K562 (cell line): ENCODE data around the gene RPL10A. TPM values are rescaled to one million over a fixed set of nuclear protein-coding genes. Genes with fewer than 3 reads are reported as not detected.

Experiments used
- CREM ChIP-seq: IDR thresholded peaks from 2 replicates; pipeline ENCODE4 v1.6.1; 2014; ENCODE audit warnings: antibody characterized with exemption, low read depth
- FOS ChIP-seq: IDR thresholded peaks from 3 replicates; pipeline ENCODE4 v1.6.1; 2011; ENCODE audit not compliant: insufficient read length; ENCODE audit errors: extremely low read depth
- HNRNPL ChIP-seq: fragments of 200-400 bp; formaldehyde crosslinking; IDR thresholded peaks from 2 replicates; pipeline ENCODE4 v1.6.1; 2017; ENCODE audit warnings: low read depth, mild to moderate bottlenecking, low read length
- KAT8 ChIP-seq: fragments of 450-650 bp; IDR thresholded peaks from 2 replicates; pipeline ENCODE4 v1.6.1; 2016; ENCODE audit warnings: low read depth, mild to moderate bottlenecking
- MYC ChIP-seq, 2 experiments: fragments of 250-450 bp in 1 of 2; sonication (Bioruptor Pico) in 1 of 2; IDR thresholded peaks; 2 replicates each; pipeline versions ENCODE4 v1.5.1 to v1.6.1; 2012 to 2021; ENCODE audit warnings: low read depth in 2 of 2, borderline replicate concordance in 1 of 2, improper control_type of control experiment in 1 of 2, low read length in 1 of 2, mild to moderate bottlenecking in 1 of 2, moderate library complexity in 1 of 2
- PML ChIP-seq: IDR thresholded peaks from 2 replicates; pipeline ENCODE4 v1.6.1; 2012; ENCODE audit warnings: low read length, inconsistent platforms
- RBBP5 ChIP-seq: fragments of 200-600 bp; sonication (generic); IDR thresholded peaks from 2 replicates; pipeline ENCODE4 v1.6.1; 2012; ENCODE audit warnings: borderline replicate concordance, mild to moderate bottlenecking, low read length, control low read depth, inconsistent platforms; ENCODE audit not compliant: insufficient read depth, poor library complexity, severe bottlenecking
- ZNF197 ChIP-seq: fragments of 200-800 bp; sonication (Bioruptor generic); IDR thresholded peaks from 2 replicates; pipeline ENCODE4 v1.6.1; 2016; ENCODE audit warnings: low read depth, missing genetic modification characterization, missing compliant biosample characterization
- ZNF347 ChIP-seq: fragments of 450-650 bp; formaldehyde crosslinking; IDR thresholded peaks from 2 replicates; pipeline ENCODE4 v1.4.0; 2020; ENCODE audit warnings: low read depth, mild to moderate bottlenecking, moderate library complexity
- polyA plus RNA-seq, 8 experiments: library from polyadenylated mRNA; depleted of rRNA in 4 of 8; stranded (reverse) in 5 of 8; unstranded in 3 of 8; fragments of >200 nt; fragmentation: Nextera tagmentation in 2 of 8; fragmentation: Illumina TruSeq in 1 of 8; extraction: Ambion mirVana in 2 of 8; extraction: Trizol in 1 of 8; gene quantifications; 2 replicates each; pipeline versions ENCODE4 v1.2.1 to v1.2.3, GENCODE V29; 2011 to 2014; ENCODE audit warnings: inconsistent platforms in 1 of 8, missing spikeins in 1 of 8
- total RNA-seq, 7 experiments: library from RNA; depleted of rRNA in 6 of 7; stranded (reverse); fragments of >200 nt in 6 of 7; fragmentation: Illumina TruSeq in 2 of 7; extraction: Trizol in 2 of 7; gene quantifications; 2 replicates each; pipeline versions ENCODE4 v1.2.1 to v1.2.3, GENCODE V29; 2011 to 2021; ENCODE audit warnings: low replicate concordance in 1 of 7
- TF ChIP-seq, protein P1 (sequence below), 2 experiments: IDR thresholded peaks; 2 replicates each; pipeline ENCODE4 v1.6.1; 2011; ENCODE audit warnings: borderline replicate concordance in 1 of 2, control low read depth in 1 of 2, low read depth in 1 of 2, low read length in 1 of 2, mild to moderate bottlenecking in 1 of 2, mixed read lengths in 1 of 2, moderate library complexity in 1 of 2; ENCODE audit not compliant: insufficient read depth in 1 of 2, insufficient read length in 1 of 2, poor library complexity in 1 of 2, severe bottlenecking in 1 of 2; ENCODE audit errors: extremely low read depth in 1 of 2
- TF ChIP-seq, protein P2 (sequence below): fragments of 250-450 bp; sonication (Bioruptor Pico); IDR thresholded peaks from 2 replicates; pipeline ENCODE4 v1.5.0; 2022; ENCODE audit warnings: mild to moderate bottlenecking
- TF ChIP-seq, protein P3 (sequence below): fragments of 250-450 bp; sonication (Bioruptor Pico); IDR thresholded peaks from 2 replicates; pipeline ENCODE4 v1.9.0; 2021; ENCODE audit warnings: mild to moderate bottlenecking, inconsistent platforms
- TF ChIP-seq, protein P4 (sequence below): fragments of 450-650 bp; IDR thresholded peaks from 2 replicates; pipeline ENCODE4 v1.6.1; 2017; ENCODE audit warnings: antibody characterized with exemption

RPL10A gene
- total and polyA plus RNA-seq, 9 of the 15 experiments (the other 6 are each of a cell fraction or from before 2014, with no cell fraction given), result 1,589 to 3,237 (median 2,116) TPM

DNA sequence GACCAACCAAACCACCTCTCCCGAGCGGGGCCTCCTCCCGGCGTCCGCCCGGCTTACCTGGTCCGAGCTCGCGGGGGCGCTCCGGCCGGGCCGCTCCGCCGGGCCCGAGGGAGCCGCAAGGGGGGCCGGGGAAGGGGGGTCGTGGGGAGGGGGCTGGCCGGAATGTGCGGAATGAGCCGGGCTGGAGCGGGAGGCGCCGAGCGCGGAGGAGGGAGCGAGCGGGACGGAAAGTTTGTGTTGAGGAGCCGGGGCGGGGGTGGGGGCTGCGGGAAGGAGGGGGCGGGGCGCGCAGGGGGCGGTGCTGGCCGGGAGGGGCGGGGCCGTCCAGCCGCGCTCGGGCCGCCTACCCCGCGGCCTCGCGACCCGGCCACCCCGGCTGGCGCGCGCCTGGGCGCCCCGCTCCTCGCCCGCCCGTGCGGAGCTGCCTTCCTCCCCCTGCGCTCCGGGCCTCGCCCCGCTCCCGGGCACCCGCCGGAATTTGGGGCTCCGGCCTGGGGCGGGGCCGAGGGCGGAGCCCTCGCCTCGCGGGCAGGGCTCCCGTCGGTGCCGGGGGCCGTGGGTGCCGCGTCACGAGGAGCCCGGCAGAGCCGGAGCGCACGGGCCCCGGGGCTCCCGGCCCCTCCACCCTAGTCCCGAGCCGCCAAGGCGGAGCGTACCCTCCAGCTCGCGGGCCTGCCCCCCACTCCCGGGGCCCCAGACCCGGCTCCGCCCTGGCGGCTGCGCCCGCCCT is 28.8 kb downstream of the RPL10A start, which contains the start of gene TEAD3 (continued):
- TF ChIP-seq, protein P1, sequence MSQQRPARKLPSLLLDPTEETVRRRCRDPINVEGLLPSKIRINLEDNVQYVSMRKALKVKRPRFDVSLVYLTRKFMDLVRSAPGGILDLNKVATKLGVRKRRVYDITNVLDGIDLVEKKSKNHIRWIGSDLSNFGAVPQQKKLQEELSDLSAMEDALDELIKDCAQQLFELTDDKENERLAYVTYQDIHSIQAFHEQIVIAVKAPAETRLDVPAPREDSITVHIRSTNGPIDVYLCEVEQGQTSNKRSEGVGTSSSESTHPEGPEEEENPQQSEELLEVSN (IDR thresholded peaks at IDR 0.05; ENCODE audit: borderline replicate concordance in 1 of 2, extremely low read depth in 1 of 2, insufficient read depth in 1 of 2, insufficient read length in 1 of 2, low read depth in 1 of 2, low read length in 1 of 2, poor library complexity in 1 of 2, severe bottlenecking in 1 of 2), result peak in 1 of 2 experiments; percentile 47
- TF ChIP-seq, protein P2, sequence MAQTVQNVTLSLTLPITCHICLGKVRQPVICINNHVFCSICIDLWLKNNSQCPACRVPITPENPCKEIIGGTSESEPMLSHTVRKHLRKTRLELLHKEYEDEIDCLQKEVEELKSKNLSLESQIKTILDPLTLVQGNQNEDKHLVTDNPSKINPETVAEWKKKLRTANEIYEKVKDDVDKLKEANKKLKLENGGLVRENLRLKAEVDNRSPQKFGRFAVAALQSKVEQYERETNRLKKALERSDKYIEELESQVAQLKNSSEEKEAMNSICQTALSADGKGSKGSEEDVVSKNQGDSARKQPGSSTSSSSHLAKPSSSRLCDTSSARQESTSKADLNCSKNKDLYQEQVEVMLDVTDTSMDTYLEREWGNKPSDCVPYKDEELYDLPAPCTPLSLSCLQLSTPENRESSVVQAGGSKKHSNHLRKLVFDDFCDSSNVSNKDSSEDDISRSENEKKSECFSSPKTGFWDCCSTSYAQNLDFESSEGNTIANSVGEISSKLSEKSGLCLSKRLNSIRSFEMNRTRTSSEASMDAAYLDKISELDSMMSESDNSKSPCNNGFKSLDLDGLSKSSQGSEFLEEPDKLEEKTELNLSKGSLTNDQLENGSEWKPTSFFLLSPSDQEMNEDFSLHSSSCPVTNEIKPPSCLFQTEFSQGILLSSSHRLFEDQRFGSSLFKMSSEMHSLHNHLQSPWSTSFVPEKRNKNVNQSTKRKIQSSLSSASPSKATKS, result no peak
- TF ChIP-seq HNRNPL (peak; percentile 75), FOS (no peak), RBBP5 (peak; percentile 25), ZNF197 (CRISPR knock-in tag) (peak; percentile 26; the same call in 1 of the 2 replicates), MYC (IDR thresholded peaks at IDR 0.05; ENCODE audit: low read depth, low read length) (no peak), MYC (CRISPR knock-in tag; IDR thresholded peaks at IDR 0.05; ENCODE audit: borderline replicate concordance, low read depth) (no peak), PML (no peak), CREM (0 out of 2 replicates have a peak, but pooled peaks have one; percentile 15), ZNF347 (no peak), KAT8 (no peak)
- TF ChIP-seq, protein P3, sequence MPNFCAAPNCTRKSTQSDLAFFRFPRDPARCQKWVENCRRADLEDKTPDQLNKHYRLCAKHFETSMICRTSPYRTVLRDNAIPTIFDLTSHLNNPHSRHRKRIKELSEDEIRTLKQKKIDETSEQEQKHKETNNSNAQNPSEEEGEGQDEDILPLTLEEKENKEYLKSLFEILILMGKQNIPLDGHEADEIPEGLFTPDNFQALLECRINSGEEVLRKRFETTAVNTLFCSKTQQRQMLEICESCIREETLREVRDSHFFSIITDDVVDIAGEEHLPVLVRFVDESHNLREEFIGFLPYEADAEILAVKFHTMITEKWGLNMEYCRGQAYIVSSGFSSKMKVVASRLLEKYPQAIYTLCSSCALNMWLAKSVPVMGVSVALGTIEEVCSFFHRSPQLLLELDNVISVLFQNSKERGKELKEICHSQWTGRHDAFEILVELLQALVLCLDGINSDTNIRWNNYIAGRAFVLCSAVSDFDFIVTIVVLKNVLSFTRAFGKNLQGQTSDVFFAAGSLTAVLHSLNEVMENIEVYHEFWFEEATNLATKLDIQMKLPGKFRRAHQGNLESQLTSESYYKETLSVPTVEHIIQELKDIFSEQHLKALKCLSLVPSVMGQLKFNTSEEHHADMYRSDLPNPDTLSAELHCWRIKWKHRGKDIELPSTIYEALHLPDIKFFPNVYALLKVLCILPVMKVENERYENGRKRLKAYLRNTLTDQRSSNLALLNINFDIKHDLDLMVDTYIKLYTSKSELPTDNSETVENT (CRISPR knock-in tag), result peak; percentile 83
- TF ChIP-seq, protein P4, sequence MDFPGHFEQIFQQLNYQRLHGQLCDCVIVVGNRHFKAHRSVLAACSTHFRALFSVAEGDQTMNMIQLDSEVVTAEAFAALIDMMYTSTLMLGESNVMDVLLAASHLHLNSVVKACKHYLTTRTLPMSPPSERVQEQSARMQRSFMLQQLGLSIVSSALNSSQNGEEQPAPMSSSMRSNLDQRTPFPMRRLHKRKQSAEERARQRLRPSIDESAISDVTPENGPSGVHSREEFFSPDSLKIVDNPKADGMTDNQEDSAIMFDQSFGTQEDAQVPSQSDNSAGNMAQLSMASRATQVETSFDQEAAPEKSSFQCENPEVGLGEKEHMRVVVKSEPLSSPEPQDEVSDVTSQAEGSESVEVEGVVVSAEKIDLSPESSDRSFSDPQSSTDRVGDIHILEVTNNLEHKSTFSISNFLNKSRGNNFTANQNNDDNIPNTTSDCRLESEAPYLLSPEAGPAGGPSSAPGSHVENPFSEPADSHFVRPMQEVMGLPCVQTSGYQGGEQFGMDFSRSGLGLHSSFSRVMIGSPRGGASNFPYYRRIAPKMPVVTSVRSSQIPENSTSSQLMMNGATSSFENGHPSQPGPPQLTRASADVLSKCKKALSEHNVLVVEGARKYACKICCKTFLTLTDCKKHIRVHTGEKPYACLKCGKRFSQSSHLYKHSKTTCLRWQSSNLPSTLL, result no peak
